DMS53 (cell line): ENCODE results near the gene FIP1L1.
"Not testable (repeated sequence)": the region's sequence is repeated elsewhere in the genome, so short reads cannot be mapped to it uniquely, and the experiment has no call there.

Experiments
- DNase-seq: peaks from one replicate; lab custom pipeline; 2025; lab: John Stamatoyannopoulos, UW

The FIP1L1 gene

GRCh38 chr4:53377319-53378170 lies at the start of gene FIP1L1:
Gene FIP1L1 (plus strand): TSS chr4:53377641. CDS start chr4:53377839, 198 bp downstream.
- DNase-seq = peak; percentile 94

- not testable (repeated sequence) for DNase-seq
Measured at GRCh38 chr4:53334916-53335315, 42.5 kb upstream of the FIP1L1 start.

GRCh38 chr4:53340145-53340544 lies 37.3 kb upstream of the FIP1L1 start:
- DNase-seq = not testable (repeated sequence)

GRCh38 chr4:53346392-53346791 lies 31.0 kb upstream of the FIP1L1 start:
- not testable (repeated sequence) for DNase-seq

GRCh38 chr4:53346920-53347852 lies 30.3 kb upstream of the FIP1L1 start:
- no peak for DNase-seq

- no peak for DNase-seq
Measured at GRCh38 chr4:53348046-53348445, 29.4 kb upstream of the FIP1L1 start.

GRCh38 chr4:53349091-53349491 lies 28.4 kb upstream of the FIP1L1 start:
- DNase-seq = no peak

GRCh38 chr4:53354012-53354722 lies 23.3 kb upstream of the FIP1L1 start:
- DNase-seq = no peak

GRCh38 chr4:53355930-53356521 lies 21.4 kb upstream of the FIP1L1 start:
- DNase-seq = no peak

GRCh38 chr4:53361451-53361850 lies 16.0 kb upstream of the FIP1L1 start:
- no peak for DNase-seq

- no peak for DNase-seq
Measured at GRCh38 chr4:53362093-53362492, 15.3 kb upstream of the FIP1L1 start.

- no peak for DNase-seq
Measured at GRCh38 chr4:53364624-53365023, 12.8 kb upstream of the FIP1L1 start.

GRCh38 chr4:53365121-53365485 lies 12.3 kb upstream of the FIP1L1 start:
- peak; percentile 56 for DNase-seq

GRCh38 chr4:53365486-53366300 lies 11.7 kb upstream of the FIP1L1 start, which contains the start of gene SCFD2:
Gene SCFD2 (minus strand): TSS chr4:53366061.
- peak; percentile 96 for DNase-seq

- no peak for DNase-seq
Measured at GRCh38 chr4:53366301-53366716, 11.1 kb upstream of the FIP1L1 start.

- DNase-seq = no peak
Measured at GRCh38 chr4:53367721-53368120, 9.7 kb upstream of the FIP1L1 start.

- DNase-seq = no peak
Measured at GRCh38 chr4:53371049-53371448, 6.4 kb upstream of the FIP1L1 start.

GRCh38 chr4:53371843-53372521 lies 5.5 kb upstream of the FIP1L1 start:
- DNase-seq = no peak

- no peak for DNase-seq
Measured at GRCh38 chr4:53374777-53375258, 2.6 kb upstream of the FIP1L1 start.

- DNase-seq = peak; percentile 22
Measured at GRCh38 chr4:53376900-53377299, 541 bp upstream of the FIP1L1 start.
